Measurements from ENCODE around the gene MGST2. TPM values are rescaled to one million over a fixed set of nuclear protein-coding genes. Genes with fewer than 3 reads are reported as not detected.

MGST2 gene
- total and polyA plus RNA-seq, 2 experiments from 2014 or later = 4.6 to 19.1 TPM

- Histone ChIP-seq H3K4me1 (ENCODE audit: insufficient read depth) (no peaks in the 10 kb centered on the region), H4K20me1 (replicated peaks; ENCODE audit: insufficient read depth) (no peaks in the 10 kb centered on the region), H3K27me3 (ENCODE audit: insufficient read depth) (no peaks in the 10 kb centered on the region), H2AFZ (no peak overlapping the region), H3K36me3 (ENCODE audit: insufficient read depth) (no peaks in the 10 kb centered on the region; the same call in 1 of the 2 replicates), H3F3A (replicated peaks; ENCODE audit: low read depth) (no peaks in the 10 kb centered on the region), H3K4me3 (no peak overlapping the region), H3K27ac (ENCODE audit: low read depth) (no peak overlapping the region), H3K9me2 (ENCODE audit: insufficient read depth) (no peaks in the 10 kb centered on the region), H3K4me2 (no peak overlapping the region), H3K79me2 (replicated peaks; ENCODE audit: insufficient read depth) (no peaks in the 10 kb centered on the region)
- ATAC-seq = no peak
- TF ChIP-seq ZNF114 (CRISPR knock-in tag; IDR thresholded peaks at IDR 0.05) = no peak
- TF ChIP-seq ZNF331 (CRISPR knock-in tag; IDR thresholded peaks at IDR 0.05; ENCODE audit: low read depth) = no peak
- no peak for TF ChIP-seq EZH2phosphoT487 (IDR thresholded peaks at IDR 0.05; ENCODE audit: unreplicated experiment)
- no peak for TF ChIP-seq NANOG (IDR thresholded peaks at IDR 0.05; ENCODE audit: borderline replicate concordance)
- TF ChIP-seq ZNF462 (CRISPR knock-in tag; IDR thresholded peaks at IDR 0.05) = no peak
- TF ChIP-seq ETS1 (IDR thresholded peaks at IDR 0.05) = no peak
- no peak for TF ChIP-seq POLR2AphosphoS5 (IDR thresholded peaks at IDR 0.05; ENCODE audit: low read depth)
- TF ChIP-seq REST (IDR thresholded peaks at IDR 0.05; ENCODE audit: unreplicated experiment) = no peak
- TF ChIP-seq EZH2 (IDR thresholded peaks at IDR 0.05; ENCODE audit: low read depth, unreplicated experiment) = no peak
- no peak for TF ChIP-seq CREB1 (CRISPR knock-in tag; IDR thresholded peaks at IDR 0.05; ENCODE audit: low read depth)
- no peak for TF ChIP-seq STAT1 (IDR thresholded peaks at IDR 0.05; ENCODE audit: unreplicated experiment)
- TF ChIP-seq, protein P1, sequence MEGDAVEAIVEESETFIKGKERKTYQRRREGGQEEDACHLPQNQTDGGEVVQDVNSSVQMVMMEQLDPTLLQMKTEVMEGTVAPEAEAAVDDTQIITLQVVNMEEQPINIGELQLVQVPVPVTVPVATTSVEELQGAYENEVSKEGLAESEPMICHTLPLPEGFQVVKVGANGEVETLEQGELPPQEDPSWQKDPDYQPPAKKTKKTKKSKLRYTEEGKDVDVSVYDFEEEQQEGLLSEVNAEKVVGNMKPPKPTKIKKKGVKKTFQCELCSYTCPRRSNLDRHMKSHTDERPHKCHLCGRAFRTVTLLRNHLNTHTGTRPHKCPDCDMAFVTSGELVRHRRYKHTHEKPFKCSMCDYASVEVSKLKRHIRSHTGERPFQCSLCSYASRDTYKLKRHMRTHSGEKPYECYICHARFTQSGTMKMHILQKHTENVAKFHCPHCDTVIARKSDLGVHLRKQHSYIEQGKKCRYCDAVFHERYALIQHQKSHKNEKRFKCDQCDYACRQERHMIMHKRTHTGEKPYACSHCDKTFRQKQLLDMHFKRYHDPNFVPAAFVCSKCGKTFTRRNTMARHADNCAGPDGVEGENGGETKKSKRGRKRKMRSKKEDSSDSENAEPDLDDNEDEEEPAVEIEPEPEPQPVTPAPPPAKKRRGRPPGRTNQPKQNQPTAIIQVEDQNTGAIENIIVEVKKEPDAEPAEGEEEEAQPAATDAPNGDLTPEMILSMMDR (conservative IDR thresholded peaks at IDR 0.05; ENCODE audit: low read depth in 2 of 2) = no peak
- no peak for TF ChIP-seq JUNB (IDR thresholded peaks at IDR 0.05; ENCODE audit: unreplicated experiment)
- Mint-ChIP-seq H3K9me3 (no peaks in the 10 kb centered on the region), H3K4me3 (no peak overlapping the region), H3K36me3 (ENCODE audit: low read depth) (no peaks in the 10 kb centered on the region), H3K27me3 (ENCODE audit: insufficient read depth, low read depth, poor library complexity) (peaks cover 10% of the 10 kb centered on the region), H3K4me1 (no peaks in the 10 kb centered on the region; the same call in none of the 3 replicates), H3K27ac (no peak overlapping the region)
- no peak for DNase-seq (ENCODE audit: low spot score)
Observed at GRCh38 chr4:139647184-139647583, 18.4 kb upstream of the MGST2 start.

All from GM23338 (cell line).